ENCODE measurements around the gene NOC3L. TPM values are rescaled to one million over a fixed set of nuclear protein-coding genes. Genes with fewer than 3 reads are reported as not detected.

The NOC3L gene
- total RNA-seq, 1 donor from 2014 or later = 21.6 TPM

- Histone ChIP-seq H3K9me3 (ENCODE audit: insufficient read depth, low read depth, low read length) (no peaks in the 10 kb centered on the region), H3K4me3 (ENCODE audit: insufficient read depth, low read depth, low read length) (no peak overlapping the region), H3K4me1 (ENCODE audit: insufficient read depth, low read length) (peaks cover 3% of the 10 kb centered on the region), H4K20me1 (ENCODE audit: insufficient read depth, low read length) (no peaks in the 10 kb centered on the region), H3K27me3 (ENCODE audit: insufficient read depth, low read length) (no peaks in the 10 kb centered on the region), H3K27ac (ENCODE audit: low read depth, low read length) (no peak overlapping the region), H3K36me3 (ENCODE audit: insufficient read depth, low read length) (no peaks in the 10 kb centered on the region), H3K4me2 (ENCODE audit: low read length) (no peak overlapping the region), H3K79me2 (ENCODE audit: insufficient read depth, low read length) (no peaks in the 10 kb centered on the region), H2AFZ (ENCODE audit: low read depth, low read length) (no peak overlapping the region), H3K9ac (ENCODE audit: low read length) (no peak overlapping the region)
- H3K36me3 Mint-ChIP-seq (ENCODE audit: low read depth, unreplicated experiment) = no peaks in the 10 kb centered on the region
- no peak overlapping the region for H3K4me3 Mint-ChIP-seq (ENCODE audit: unreplicated experiment)
- peaks cover 6% of the 10 kb centered on the region for H3K4me1 Mint-ChIP-seq (ENCODE audit: low read depth, unreplicated experiment)
- FAIRE-seq = no peak
- TF ChIP-seq CTCF (IDR thresholded peaks at IDR 0.05; ENCODE audit: insufficient read depth, low read depth, low read length) (no peak), EZH2 (IDR thresholded peaks at IDR 0.05; ENCODE audit: insufficient read depth, low read length) (no peak)
- peaks cover 4% of the 10 kb centered on the region for H3K9me3 Mint-ChIP-seq (ENCODE audit: unreplicated experiment)
- no peak overlapping the region for H3K27ac Mint-ChIP-seq (ENCODE audit: unreplicated experiment)
- DNase-seq (ENCODE audit: low read depth) = peak; percentile 66
- H3K27me3 Mint-ChIP-seq (ENCODE audit: low read depth, unreplicated experiment) = peaks cover 15% of the 10 kb centered on the region
Measured at GRCh38 chr10:94315975-94316464, 46.7 kb downstream of the NOC3L start.

GRCh38 chr10:94315024-94315451, 47.7 kb downstream of the NOC3L start:
- Histone ChIP-seq H3K79me2 (ENCODE audit: insufficient read depth, low read length) (no peaks in the 10 kb centered on the region), H2AFZ (ENCODE audit: low read depth, low read length) (no peak overlapping the region), H4K20me1 (ENCODE audit: insufficient read depth, low read length) (no peaks in the 10 kb centered on the region), H3K4me1 (ENCODE audit: insufficient read depth, low read length) (peaks cover 3% of the 10 kb centered on the region), H3K9me3 (ENCODE audit: insufficient read depth, low read depth, low read length) (no peaks in the 10 kb centered on the region), H3K27ac (ENCODE audit: low read depth, low read length) (no peak overlapping the region), H3K4me3 (ENCODE audit: insufficient read depth, low read depth, low read length) (no peak overlapping the region), H3K27me3 (ENCODE audit: insufficient read depth, low read length) (no peaks in the 10 kb centered on the region), H3K4me2 (ENCODE audit: low read length) (no peak overlapping the region), H3K36me3 (ENCODE audit: insufficient read depth, low read length) (no peaks in the 10 kb centered on the region), H3K9ac (ENCODE audit: low read length) (no peak overlapping the region)
- Mint-ChIP-seq H3K9me3 (ENCODE audit: unreplicated experiment) (peaks cover 8% of the 10 kb centered on the region), H3K27me3 (ENCODE audit: low read depth, unreplicated experiment) (peaks cover 25% of the 10 kb centered on the region), H3K4me1 (ENCODE audit: low read depth, unreplicated experiment) (peaks cover 6% of the 10 kb centered on the region), H3K27ac (ENCODE audit: unreplicated experiment) (no peak overlapping the region), H3K36me3 (ENCODE audit: low read depth, unreplicated experiment) (no peaks in the 10 kb centered on the region), H3K4me3 (ENCODE audit: unreplicated experiment) (no peak overlapping the region)
- FAIRE-seq (no peak), DNase-seq (ENCODE audit: low read depth) (no peak)
- TF ChIP-seq CTCF (IDR thresholded peaks at IDR 0.05; ENCODE audit: insufficient read depth, low read depth, low read length) = no peak
- no peak for TF ChIP-seq EZH2 (IDR thresholded peaks at IDR 0.05; ENCODE audit: insufficient read depth, low read length)

- Histone ChIP-seq H3K9me3 (ENCODE audit: insufficient read depth, low read depth, low read length) (no peaks in the 10 kb centered on the region), H3K4me3 (ENCODE audit: insufficient read depth, low read depth, low read length) (no peak overlapping the region), H3K9ac (ENCODE audit: low read length) (no peak overlapping the region), H3K4me2 (ENCODE audit: low read length) (no peak overlapping the region), H3K4me1 (ENCODE audit: insufficient read depth, low read length) (no peaks in the 10 kb centered on the region), H3K79me2 (ENCODE audit: insufficient read depth, low read length) (no peaks in the 10 kb centered on the region), H3K27ac (ENCODE audit: low read depth, low read length) (no peak overlapping the region), H2AFZ (ENCODE audit: low read depth, low read length) (no peak overlapping the region), H3K27me3 (ENCODE audit: insufficient read depth, low read length) (peaks cover under 1% of the 10 kb centered on the region), H4K20me1 (ENCODE audit: insufficient read depth, low read length) (no peaks in the 10 kb centered on the region), H3K36me3 (ENCODE audit: insufficient read depth, low read length) (no peaks in the 10 kb centered on the region)
- no peak overlapping the region for H3K27ac Mint-ChIP-seq (ENCODE audit: unreplicated experiment)
- no peak for FAIRE-seq
- no peak overlapping the region for H3K4me3 Mint-ChIP-seq (ENCODE audit: unreplicated experiment)
- peaks cover 8% of the 10 kb centered on the region for H3K9me3 Mint-ChIP-seq (ENCODE audit: unreplicated experiment)
- no peaks in the 10 kb centered on the region for H3K36me3 Mint-ChIP-seq (ENCODE audit: low read depth, unreplicated experiment)
- H3K27me3 Mint-ChIP-seq (ENCODE audit: low read depth, unreplicated experiment) = peaks cover 51% of the 10 kb centered on the region
- DNase-seq (ENCODE audit: low read depth) = no peak
- no peak for TF ChIP-seq CTCF (IDR thresholded peaks at IDR 0.05; ENCODE audit: insufficient read depth, low read depth, low read length)
- TF ChIP-seq EZH2 (IDR thresholded peaks at IDR 0.05; ENCODE audit: insufficient read depth, low read length) = no peak
- peaks cover 6% of the 10 kb centered on the region for H3K4me1 Mint-ChIP-seq (ENCODE audit: low read depth, unreplicated experiment)
Measured at GRCh38 chr10:94310369-94310768, 52.4 kb downstream of the NOC3L start.
